AG09309 (cell line): Measurements from ENCODE around the gene CTCF.
A peak's percentile ranks its signal among the peaks of the same experiment; 100 is the strongest.

Experiments
- DNase-seq: peaks from one replicate; pipeline ENCODE4 v3.0.0-alpha.2; 2010; ENCODE audit warnings: low read depth
- H3K4me3 ChIP-seq: 2 replicates; pipeline ENCODE4 v1.5.1; 2011; ENCODE audit warnings: mild to moderate bottlenecking, low read depth, low read length, moderate library complexity; ENCODE audit not compliant: control insufficient read depth
- TF ChIP-seq, protein P1 (sequence below): IDR thresholded peaks from 2 replicates; pipeline ENCODE4 v1.5.1; 2011; ENCODE audit warnings: mild to moderate bottlenecking, low read depth, low read length, inconsistent platforms; ENCODE audit not compliant: insufficient read depth, control insufficient read depth; ENCODE audit errors: missing control alignments

Gene CTCF

DNA sequence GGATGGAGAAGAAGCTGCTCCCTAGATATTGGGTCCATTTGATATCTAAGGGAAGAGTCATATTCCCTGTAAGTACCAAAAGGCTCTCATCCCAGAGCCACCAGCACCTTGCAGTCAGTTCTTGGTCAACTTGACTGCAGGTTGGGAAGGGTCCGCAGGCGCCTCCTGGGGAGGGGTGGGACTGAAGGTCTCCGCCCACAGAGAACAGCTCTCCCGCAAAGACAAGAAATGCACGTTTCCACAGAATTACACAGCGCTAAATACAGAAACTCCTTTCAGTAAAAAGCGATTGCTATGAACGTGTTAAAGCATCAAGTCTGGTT, 864 bp upstream of the CTCF start:
- H3K4me3 ChIP-seq: peak overlapping the region; percentile 56
- DNase-seq: no peak
- TF ChIP-seq, protein P1, sequence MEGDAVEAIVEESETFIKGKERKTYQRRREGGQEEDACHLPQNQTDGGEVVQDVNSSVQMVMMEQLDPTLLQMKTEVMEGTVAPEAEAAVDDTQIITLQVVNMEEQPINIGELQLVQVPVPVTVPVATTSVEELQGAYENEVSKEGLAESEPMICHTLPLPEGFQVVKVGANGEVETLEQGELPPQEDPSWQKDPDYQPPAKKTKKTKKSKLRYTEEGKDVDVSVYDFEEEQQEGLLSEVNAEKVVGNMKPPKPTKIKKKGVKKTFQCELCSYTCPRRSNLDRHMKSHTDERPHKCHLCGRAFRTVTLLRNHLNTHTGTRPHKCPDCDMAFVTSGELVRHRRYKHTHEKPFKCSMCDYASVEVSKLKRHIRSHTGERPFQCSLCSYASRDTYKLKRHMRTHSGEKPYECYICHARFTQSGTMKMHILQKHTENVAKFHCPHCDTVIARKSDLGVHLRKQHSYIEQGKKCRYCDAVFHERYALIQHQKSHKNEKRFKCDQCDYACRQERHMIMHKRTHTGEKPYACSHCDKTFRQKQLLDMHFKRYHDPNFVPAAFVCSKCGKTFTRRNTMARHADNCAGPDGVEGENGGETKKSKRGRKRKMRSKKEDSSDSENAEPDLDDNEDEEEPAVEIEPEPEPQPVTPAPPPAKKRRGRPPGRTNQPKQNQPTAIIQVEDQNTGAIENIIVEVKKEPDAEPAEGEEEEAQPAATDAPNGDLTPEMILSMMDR: no peak

DNA sequence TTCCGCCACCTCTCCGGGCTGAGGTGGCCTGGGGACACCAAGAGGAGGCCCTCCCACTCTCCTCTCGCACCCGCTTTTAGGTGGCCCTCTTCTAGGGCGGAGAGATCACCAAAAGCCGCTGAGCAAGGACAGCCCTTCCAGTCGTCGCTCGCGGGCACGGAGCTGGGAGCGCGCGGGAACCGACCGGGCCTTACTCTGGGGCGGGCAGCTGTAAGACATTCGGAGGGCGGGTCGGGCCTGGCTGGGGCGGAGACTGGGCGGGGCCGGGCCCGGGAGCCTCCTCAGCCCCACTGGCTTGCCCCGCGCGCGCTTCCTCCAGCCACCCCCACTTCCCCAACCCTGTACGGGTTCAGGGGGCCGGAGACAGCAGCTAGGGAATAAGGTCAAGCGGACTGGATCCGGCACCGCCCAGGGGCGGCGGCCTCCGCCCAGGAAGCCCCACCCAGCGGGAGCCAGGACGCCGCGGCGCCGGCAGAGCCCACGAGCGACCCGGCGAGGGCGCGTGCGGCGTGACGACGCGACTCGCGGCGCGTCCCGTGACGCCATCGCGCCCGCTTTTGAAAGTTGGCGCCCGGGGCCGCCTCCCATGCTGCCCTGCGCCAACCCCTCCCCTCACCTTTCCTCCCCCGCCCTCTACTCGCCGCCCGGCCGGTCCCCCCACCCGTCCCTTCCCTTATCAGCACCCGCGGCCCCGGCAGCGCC, 351 bp upstream of the CTCF start:
- peak; percentile 83 for DNase-seq
- peak overlapping the region; percentile 56 for H3K4me3 ChIP-seq
- TF ChIP-seq, protein P1: no peak

DNA sequence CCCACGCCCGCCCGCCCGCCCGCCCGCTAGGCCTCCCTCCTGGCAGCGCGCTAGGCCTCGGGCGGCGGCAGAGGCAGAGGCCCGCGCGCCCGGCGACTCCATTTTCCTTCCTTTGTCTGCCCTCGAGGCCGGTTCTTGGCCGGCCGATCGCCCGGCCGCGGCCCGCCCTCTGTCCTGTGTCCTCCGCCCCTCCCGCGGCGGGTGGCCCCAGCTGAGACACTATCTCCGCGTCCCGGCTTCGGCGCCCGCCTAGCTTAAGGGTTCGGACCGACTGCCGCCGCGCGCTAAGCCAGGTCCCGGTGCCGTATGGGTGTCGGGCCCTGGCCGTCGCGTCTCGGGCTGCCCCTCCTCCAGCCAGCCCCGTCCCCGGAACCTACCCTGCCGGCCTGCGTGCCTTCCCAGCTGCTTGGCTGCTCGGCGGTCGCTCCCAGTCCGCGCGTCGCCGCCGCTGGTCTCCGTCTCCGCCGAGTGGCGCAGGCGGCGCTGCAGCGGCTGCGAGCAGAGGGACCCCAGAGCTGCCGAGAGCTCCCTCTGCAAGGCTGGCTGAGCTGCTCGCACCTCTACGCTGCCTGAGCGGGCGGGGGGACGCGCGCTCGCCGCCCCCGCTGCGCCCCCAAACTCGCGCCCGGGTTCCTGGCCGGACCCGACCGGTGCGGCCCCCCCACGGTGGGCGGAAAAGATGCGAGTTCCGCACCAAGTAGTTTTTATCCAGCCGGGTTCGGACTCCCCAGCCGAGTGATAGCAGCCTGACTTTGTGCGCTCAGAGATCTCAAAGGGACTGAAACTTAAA, 787 bp downstream of the CTCF start:
- DNase-seq: no peak
- TF ChIP-seq, protein P1: no peak
- peak overlapping the region; percentile 49 for H3K4me3 ChIP-seq

DNA sequence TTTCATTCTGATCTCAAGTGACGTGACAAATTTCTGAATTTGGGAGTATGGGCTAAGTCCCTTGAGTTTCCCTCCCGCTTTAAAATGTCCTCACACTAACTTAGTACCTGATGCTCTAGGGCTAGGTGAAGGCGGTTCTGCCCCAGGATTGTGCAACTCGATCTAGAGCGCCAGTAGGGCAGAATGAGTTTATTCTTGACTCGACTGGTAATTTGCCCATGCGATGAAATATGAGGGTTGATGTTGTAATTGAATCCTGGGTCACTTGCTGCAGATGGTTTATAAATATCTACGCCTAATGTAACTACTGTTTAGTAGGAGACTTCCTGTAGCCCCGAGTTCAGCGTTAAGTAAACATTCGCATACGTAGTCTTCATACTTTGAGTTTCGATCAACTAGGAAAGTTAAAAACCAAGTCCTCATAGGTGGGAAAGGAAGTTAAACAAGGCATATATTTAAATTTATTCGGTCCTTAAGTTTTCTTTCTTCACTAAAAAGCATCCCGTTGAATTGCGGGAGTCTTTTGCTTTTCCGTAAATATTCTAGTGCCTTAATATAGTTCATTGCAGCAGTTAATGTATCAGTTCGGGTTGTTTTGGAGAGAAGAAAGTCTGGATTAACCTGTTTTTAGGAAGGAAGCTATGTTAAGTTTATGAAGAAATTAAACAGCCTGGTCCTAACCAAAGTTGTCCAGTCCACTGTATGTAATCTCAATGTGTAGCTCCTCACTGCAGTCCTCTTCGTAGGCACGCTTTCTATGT, 1.6 kb downstream of the CTCF start:
- peak; percentile 63 for DNase-seq
- H3K4me3 ChIP-seq: peak overlapping the region; percentile 49
- TF ChIP-seq, protein P1: no peak

DNA sequence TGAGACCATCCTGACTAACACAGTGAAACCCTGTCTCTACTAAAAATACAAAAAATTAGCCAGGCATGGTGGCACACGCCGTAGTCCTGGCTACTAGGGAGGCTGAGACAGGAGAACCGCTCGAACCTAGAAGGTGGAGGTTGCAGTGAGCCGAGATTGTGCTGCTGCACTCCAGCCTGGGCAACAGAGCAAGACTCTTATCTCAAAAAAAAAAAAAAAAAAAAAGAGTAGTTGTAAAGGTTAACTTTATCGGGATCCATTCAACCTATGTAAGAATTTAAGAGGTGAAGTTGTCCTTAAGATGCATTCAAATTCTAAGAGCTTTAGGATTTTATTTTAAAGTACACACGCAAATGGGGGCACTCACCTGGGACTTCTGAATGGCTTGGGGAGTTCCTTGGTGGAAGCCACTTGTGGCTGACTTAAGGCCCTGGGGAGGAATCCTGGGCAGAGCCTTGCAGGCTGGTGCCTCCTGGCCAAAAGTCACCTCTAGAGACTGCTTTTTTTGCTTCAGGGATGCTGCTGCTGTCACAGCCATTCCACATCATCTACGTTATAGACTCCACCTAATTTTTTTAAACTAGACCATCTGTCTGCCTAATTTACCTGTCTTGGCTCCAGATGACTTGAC, 3.3 kb downstream of the CTCF start:
- TF ChIP-seq, protein P1: no peak
- no peak for DNase-seq
- no peak overlapping the region for H3K4me3 ChIP-seq

DNA sequence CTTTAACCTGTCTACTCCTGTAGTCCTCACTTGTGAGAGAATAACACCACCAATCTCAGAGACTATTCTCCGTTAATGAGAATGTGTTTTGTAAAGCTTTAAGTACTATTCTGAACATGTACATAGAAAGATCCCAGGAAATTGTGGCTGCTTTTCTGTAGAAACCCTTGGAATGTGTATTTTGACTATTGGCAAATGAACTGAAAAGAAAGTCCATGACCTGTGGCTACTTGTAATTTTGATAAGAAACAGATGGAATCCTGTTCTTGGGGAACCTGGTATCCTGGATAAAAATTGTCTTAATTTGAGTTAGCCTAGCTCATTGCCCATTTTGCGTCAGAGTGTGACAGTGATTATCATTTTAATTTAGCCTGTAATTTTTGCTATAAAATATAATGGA, 9.1 kb downstream of the CTCF start:
- no peak for DNase-seq
- TF ChIP-seq, protein P1: no peak
- H3K4me3 ChIP-seq: no peak overlapping the region
